Measurements from ENCODE around the gene KCTD5. TPM values are rescaled to one million over a fixed set of nuclear protein-coding genes. Genes with fewer than 3 reads are reported as not detected.

The KCTD5 gene
- total and polyA plus RNA-seq, 2 of the 8 experiments (the other 6 are each of a cell fraction or from before 2014, with no cell fraction given), result 26.6 to 31.8 TPM

DNA sequence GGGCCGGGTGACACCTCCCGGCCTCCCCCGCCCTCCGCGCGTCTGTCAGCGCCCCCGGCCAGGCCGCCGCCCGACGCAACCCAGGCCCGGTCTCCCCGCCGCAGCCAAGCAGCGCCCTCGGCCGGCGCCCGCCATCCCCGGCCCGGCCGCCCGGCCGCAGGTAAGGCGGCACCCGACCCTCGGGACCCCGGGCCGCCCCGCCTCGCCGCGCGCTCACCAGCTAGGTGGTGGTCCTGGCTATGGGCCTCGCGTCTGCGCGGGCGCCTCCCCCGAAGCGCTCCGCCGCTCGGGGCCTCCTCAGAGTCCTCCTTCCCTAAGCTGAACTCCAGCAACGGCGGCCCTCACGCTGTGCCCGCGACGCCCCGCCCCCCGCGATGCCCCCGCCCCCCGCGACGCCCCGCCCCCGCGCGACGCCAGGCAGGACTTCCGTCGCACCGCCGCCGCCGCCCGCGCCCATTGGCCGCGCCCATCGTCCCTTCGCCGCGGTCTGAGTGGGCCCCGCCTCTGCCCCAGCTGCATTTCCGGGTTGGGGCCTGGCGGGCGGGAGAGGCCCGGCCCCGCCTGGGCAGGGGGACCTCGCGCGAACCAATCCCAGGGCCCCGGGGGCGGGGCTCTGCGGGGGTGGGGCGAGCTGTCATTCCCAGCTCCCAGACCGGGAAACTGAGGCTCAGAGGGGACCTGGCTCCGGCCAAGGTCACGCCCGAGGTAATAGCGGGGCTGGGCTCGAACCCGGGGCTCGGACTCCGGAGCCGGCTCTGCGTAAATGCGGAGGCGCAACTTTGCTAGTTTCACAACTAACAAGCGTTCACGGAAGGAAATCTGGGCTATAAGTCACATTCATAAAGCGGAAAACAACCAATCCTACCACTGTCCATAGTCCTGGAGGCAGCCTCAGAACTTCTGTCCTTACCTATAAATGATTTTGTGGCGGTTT lies 9.0 kb upstream of the KCTD5 start:
- Histone ChIP-seq H3K23ac (ENCODE audit: insufficient read length) (no peak overlapping the region), H2BK20ac (ENCODE audit: low read length) (no peak overlapping the region), H3K36me3 (ENCODE audit: control insufficient read depth in 2 of 4, insufficient read depth in 4 of 4, low read length in 3 of 4) (no peaks in the 10 kb centered on the region), H2AK5ac (ENCODE audit: low read depth, low read length) (no peak overlapping the region), H3K79me2 (ENCODE audit: control insufficient read depth in 1 of 2, insufficient read depth in 2 of 2, low read length in 2 of 2) (no peaks in the 10 kb centered on the region; a peak in 1 of 4 replicates), H4K5ac (ENCODE audit: insufficient read length, low read depth, low read length) (no peak overlapping the region), H3K79me1 (ENCODE audit: low read depth, low read length) (no peaks in the 10 kb centered on the region), H3K4me2 (ENCODE audit: insufficient read depth in 1 of 2, low read depth in 2 of 2, low read length in 2 of 2) (peak overlapping the region; percentile 54 to 71), H3K27ac (ENCODE audit: low read depth, low read length) (no peak overlapping the region), H2BK15ac (ENCODE audit: low read length) (no peak overlapping the region), H3K4ac (replicated peaks; ENCODE audit: insufficient read length, low read depth, low read length) (no peak overlapping the region), H4K91ac (replicated peaks; ENCODE audit: insufficient read length, low read length) (no peak overlapping the region), H3K4me1 (replicated peaks in 1 of 4; ENCODE audit: control insufficient read depth in 3 of 4, insufficient read depth in 4 of 4, low read length in 3 of 4) (peaks cover 0 to 4% (median 0%) of the 10 kb centered on the region in 4 experiments; a peak in 1 of 7 replicates), H3K9me3 (ENCODE audit: insufficient read depth in 2 of 2, low read depth in 1 of 2, low read length in 1 of 2) (no peaks in the 10 kb centered on the region), H3K56ac (replicated peaks; ENCODE audit: insufficient read length, low read depth, low read length) (no peak overlapping the region), H3K4me3 (ENCODE audit: extremely low read depth in 1 of 4, insufficient read depth in 2 of 4, low read depth in 3 of 4, low read length in 4 of 4) (peak overlapping the region; percentile 40 to 85 (median 51)), H3K23me2 (ENCODE audit: low read depth, low read length) (peaks cover 3% of the 10 kb centered on the region), H2BK120ac (replicated peaks; ENCODE audit: low read depth, low read length) (no peak overlapping the region), H2AFZ (ENCODE audit: low read length) (no peak overlapping the region), H4K20me1 (replicated peaks in 1 of 2; ENCODE audit: control insufficient read depth in 1 of 2, insufficient read depth in 2 of 2, low read length in 2 of 2) (no peaks in the 10 kb centered on the region), H2BK12ac (ENCODE audit: low read depth, low read length) (no peak overlapping the region), H3K18ac (ENCODE audit: extremely low read depth, low read length) (no peak overlapping the region), H3K9ac (replicated peaks in 1 of 4; ENCODE audit: extremely low read depth in 1 of 4, low read depth in 3 of 4, low read length in 3 of 4) (peak overlapping the region in 2 of 4 experiments; percentile 20 to 51; a peak in 3 of 7 replicates), H3K14ac (ENCODE audit: insufficient read length) (no peak overlapping the region), H2BK5ac (ENCODE audit: low read depth, low read length) (no peak overlapping the region), H3K27me3 (replicated peaks in 1 of 4; ENCODE audit: control insufficient read depth in 3 of 4, extremely low read depth in 1 of 4, insufficient read depth in 3 of 4, low read length in 3 of 4) (no peaks in the 10 kb centered on the region), H4K8ac (ENCODE audit: extremely low read depth, insufficient read depth, low read length) (no peak overlapping the region)
- FAIRE-seq (no peak), DNase-seq (ENCODE audit: low read depth in 1 of 2, low spot score in 2 of 2) (peak; percentile 71 to 92)
- WGBS, 2 experiments (ENCODE audit: extremely low coverage in 1 of 2, insufficient coverage in 1 of 2, insufficient read length in 1 of 2, insufficient replicate concordance in 2 of 2, low coverage in 1 of 2, low lambda C conversion rate in 2 of 2, missing lambda C conversion rate in 1 of 2), result 10% methylated on average over 19 of the region's 107 CpGs; no CpG with 5 or more reads in 1 of the 2 experiments
- ChIA-PET CTCF (ENCODE audit: partially characterized antibody) (interaction anchor here (0.7 to 1.2 kb wide), 2 partner anchors 27 to 411 kb away, joined by 3 read pairs; no protein-coding TSS in a partner anchor), POLR2A (ENCODE audit: partially characterized antibody) (interaction anchor here (0.6 to 0.8 kb wide), 3 partner anchors 9 to 78 kb away, joined by 3 to 10 read pairs (median 3); partner anchors contain the start of gene KCTD5)
- TF ChIP-seq MAFK (IDR thresholded peaks at IDR 0.05; ENCODE audit: low read depth, low read length), result no peak
- no peak for TF ChIP-seq TBP (IDR thresholded peaks at IDR 0.05; ENCODE audit: low read depth, low read length)
- no peak for TF ChIP-seq HDAC6 (IDR thresholded peaks at IDR 0.05; ENCODE audit: low read depth, low read length)
- TF ChIP-seq KDM4A (IDR thresholded peaks at IDR 0.05; ENCODE audit: low read depth, low read length, severe bottlenecking), result peak; percentile 68
- no peak for TF ChIP-seq SP1 (IDR thresholded peaks at IDR 0.05; ENCODE audit: low read depth, low read length)
- no peak for TF ChIP-seq YY1 (IDR thresholded peaks at IDR 0.05; ENCODE audit: low read depth, low read length)
- no peak for TF ChIP-seq FOSL1 (IDR thresholded peaks at IDR 0.05; ENCODE audit: insufficient read depth, low read depth, low read length)
- TF ChIP-seq GTF2F1 (IDR thresholded peaks at IDR 0.05; ENCODE audit: borderline replicate concordance, low read depth, low read length), result no peak
- TF ChIP-seq JUND (IDR thresholded peaks at IDR 0.05; ENCODE audit: low read length), result no peak
- TF ChIP-seq SRF (IDR thresholded peaks at IDR 0.05; ENCODE audit: low read depth, low read length), result no peak
- no peak for TF ChIP-seq SAP30 (IDR thresholded peaks at IDR 0.05; ENCODE audit: insufficient read depth, insufficient replicate concordance, low read length)
- TF ChIP-seq TEAD4 (IDR thresholded peaks at IDR 0.05; ENCODE audit: low read depth, low read length), result no peak
- TF ChIP-seq SP4 (IDR thresholded peaks at IDR 0.05; ENCODE audit: low read length), result no peak
